Nephron (organoid): ENCODE results near the gene FAM199X.

Experiments
- H3K27ac Mint-ChIP-seq, 3 experiments: 2 replicates each; pipeline ENCODE4 v1.8.0; 2020; ENCODE audit warnings: mixed read lengths in 3 of 3, mild to moderate bottlenecking in 2 of 3, moderate library complexity in 1 of 3
- H3K27me3 Mint-ChIP-seq: 2 replicates; pipeline ENCODE4 v1.8.0; 2021; ENCODE audit warnings: low read depth, mild to moderate bottlenecking, moderate library complexity, mixed read lengths
- H3K36me3 Mint-ChIP-seq: 2 replicates; pipeline ENCODE4 v1.8.0; 2020; ENCODE audit warnings: low read depth, mixed read lengths
- H3K4me1 Mint-ChIP-seq: 2 replicates; pipeline ENCODE4 v1.8.0; 2020; ENCODE audit warnings: mixed read lengths
- H3K4me3 Mint-ChIP-seq, 3 experiments: 2 replicates each; pipeline ENCODE4 v1.8.0; 2020; ENCODE audit warnings: mild to moderate bottlenecking in 3 of 3, mixed read lengths in 3 of 3, moderate library complexity in 2 of 3
- H3K9me3 Mint-ChIP-seq: 2 replicates; pipeline ENCODE4 v1.8.0; 2020; ENCODE audit warnings: mixed read lengths
- CTCF ChIP-seq, 3 experiments: fragments of 200-600 bp; sonication (generic); IDR thresholded peaks; one replicate each; pipeline ENCODE4 v1.5.0; 2021; ENCODE audit warnings: antibody characterized with exemption in 3 of 3; ENCODE audit not compliant: unreplicated experiment in 3 of 3

FAM199X gene

GRCh38 chrX:104172788-104173187 lies 6.5 kb downstream of the FAM199X start:
- Mint-ChIP-seq H3K4me3 (no peak overlapping the region), H3K27me3 (no peaks in the 10 kb centered on the region), H3K4me1 (peaks cover 14% of the 10 kb centered on the region), H3K9me3 (peaks cover 3% of the 10 kb centered on the region), H3K36me3 (peaks cover 27% of the 10 kb centered on the region), H3K27ac (no peak overlapping the region)
- no peak for TF ChIP-seq CTCF (IDR thresholded peaks at IDR 0.05; ENCODE audit: unreplicated experiment in 3 of 3)

DNA sequence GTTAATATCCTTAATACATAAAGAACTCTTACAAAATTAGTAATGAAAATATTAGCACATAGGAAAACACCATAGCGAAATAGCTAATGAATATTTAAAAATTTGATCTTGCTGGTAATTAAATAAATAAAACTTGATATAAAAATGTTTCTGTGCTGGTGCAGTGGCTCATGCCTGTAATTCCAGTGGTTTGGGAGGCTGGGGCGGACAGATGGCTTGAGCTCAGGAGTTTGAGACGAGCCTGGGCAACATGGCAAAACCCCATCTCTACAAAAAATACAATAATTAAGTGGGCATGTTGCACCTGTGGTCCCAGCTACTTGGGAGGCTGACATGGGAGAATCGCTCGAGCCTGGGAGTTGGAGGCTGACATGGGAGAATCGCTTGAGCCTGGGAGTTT lies 7.6 kb downstream of the FAM199X start:
- H3K36me3 Mint-ChIP-seq = peaks cover 32% of the 10 kb centered on the region
- H3K9me3 Mint-ChIP-seq = peaks cover 10% of the 10 kb centered on the region
- H3K4me3 Mint-ChIP-seq = no peak overlapping the region
- H3K4me1 Mint-ChIP-seq = peaks cover 3% of the 10 kb centered on the region
- no peak for TF ChIP-seq CTCF (IDR thresholded peaks at IDR 0.05; ENCODE audit: unreplicated experiment in 3 of 3)
- no peak overlapping the region for H3K27ac Mint-ChIP-seq
- H3K27me3 Mint-ChIP-seq = no peaks in the 10 kb centered on the region

DNA sequence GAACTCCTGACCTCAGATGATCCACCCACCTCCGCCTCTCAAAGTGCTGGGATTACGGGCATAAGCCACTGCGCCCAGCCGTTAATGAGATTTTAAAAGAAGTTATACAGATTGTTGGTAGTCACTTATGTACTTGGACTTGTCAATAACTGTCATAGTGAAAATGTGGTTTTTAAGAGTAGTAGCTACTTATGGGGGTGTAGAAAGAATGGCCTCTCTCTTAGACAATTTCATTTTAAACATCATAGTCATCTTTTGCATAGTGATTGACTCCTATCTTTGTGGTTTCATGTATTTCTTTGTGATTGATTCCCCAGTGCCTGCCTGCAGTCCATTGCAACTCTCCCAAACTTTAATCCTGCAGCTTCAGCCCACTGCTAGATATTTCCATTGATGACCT lies 17.4 kb downstream of the FAM199X start:
- H3K9me3 Mint-ChIP-seq = peaks cover 3% of the 10 kb centered on the region
- no peak overlapping the region for H3K4me3 Mint-ChIP-seq
- no peaks in the 10 kb centered on the region for H3K4me1 Mint-ChIP-seq
- no peak for TF ChIP-seq CTCF (IDR thresholded peaks at IDR 0.05; ENCODE audit: unreplicated experiment in 3 of 3)
- H3K27me3 Mint-ChIP-seq = no peaks in the 10 kb centered on the region
- no peak overlapping the region for H3K27ac Mint-ChIP-seq
- peaks cover 36% of the 10 kb centered on the region for H3K36me3 Mint-ChIP-seq

- H3K4me1 Mint-ChIP-seq = no peaks in the 10 kb centered on the region
- no peaks in the 10 kb centered on the region for H3K27me3 Mint-ChIP-seq
- no peak overlapping the region for H3K4me3 Mint-ChIP-seq
- no peaks in the 10 kb centered on the region for H3K9me3 Mint-ChIP-seq
- no peak overlapping the region for H3K27ac Mint-ChIP-seq
- no peak for TF ChIP-seq CTCF (IDR thresholded peaks at IDR 0.05; ENCODE audit: unreplicated experiment in 3 of 3)
- H3K36me3 Mint-ChIP-seq = peaks cover 37% of the 10 kb centered on the region
These were observed 21.7 kb downstream of the FAM199X start for GRCh38 chrX:104187931-104188330.

- H3K4me1 Mint-ChIP-seq = no peaks in the 10 kb centered on the region
- H3K9me3 Mint-ChIP-seq = no peaks in the 10 kb centered on the region
- H3K4me3 Mint-ChIP-seq = no peak overlapping the region
- no peaks in the 10 kb centered on the region for H3K27me3 Mint-ChIP-seq
- peaks cover 34% of the 10 kb centered on the region for H3K36me3 Mint-ChIP-seq
- no peak for TF ChIP-seq CTCF (IDR thresholded peaks at IDR 0.05; ENCODE audit: unreplicated experiment in 3 of 3)
- peak overlapping the region in 1 of 3 experiments; percentile 44 for H3K27ac Mint-ChIP-seq
These were observed 23.6 kb downstream of the FAM199X start for GRCh38 chrX:104189837-104190236.

GRCh38 chrX:104193485-104193884 lies 27.2 kb downstream of the FAM199X start:
- Mint-ChIP-seq H3K9me3 (no peaks in the 10 kb centered on the region), H3K27me3 (no peaks in the 10 kb centered on the region), H3K4me1 (no peaks in the 10 kb centered on the region), H3K27ac (no peak overlapping the region), H3K4me3 (no peak overlapping the region), H3K36me3 (peaks cover 19% of the 10 kb centered on the region)
- TF ChIP-seq CTCF (IDR thresholded peaks at IDR 0.05; ENCODE audit: unreplicated experiment in 3 of 3) = no peak
